ENCODE measurements around the gene RNF4. TPM values are rescaled to one million over a fixed set of nuclear protein-coding genes. Genes with fewer than 3 reads are reported as not detected.

RNF4 gene
- polyA plus RNA-seq, 3 donors = 28.8 to 41.3 (median 37.0) TPM

GRCh38 chr4:2433609-2434350, 35.1 kb upstream of the RNF4 start:
- H3K27ac ChIP-seq (ENCODE audit: low read depth in 1 of 2, low read length in 2 of 2) = no peak overlapping the region
- no peaks in the 10 kb centered on the region for H3K79me2 ChIP-seq (ENCODE audit: insufficient read depth, low read length)
- no peaks in the 10 kb centered on the region for H4K20me1 ChIP-seq (ENCODE audit: insufficient read depth, low read length)
- no peaks in the 10 kb centered on the region for H3K36me3 ChIP-seq (replicated peaks in 1 of 2; ENCODE audit: control insufficient read depth in 1 of 2, insufficient read depth in 2 of 2, low read length in 2 of 2)
- DNase-seq = no peak
- no peaks in the 10 kb centered on the region for H3K4me1 ChIP-seq (ENCODE audit: control insufficient read depth in 1 of 2, insufficient read depth in 2 of 2, low read length in 2 of 2)
- Mint-ChIP-seq H3K9me3 (peaks cover 2 to 23% (median 5%) of the 10 kb centered on the region in 7 donors), H3K27ac (no peak overlapping the region), H3K4me3 (no peak overlapping the region), H3K4me1 (no peaks in the 10 kb centered on the region), H3K27me3 (ENCODE audit: low read depth in 3 of 3) (peaks cover 2 to 14% (median 4%) of the 10 kb centered on the region in 3 donors), H3K36me3 (no peaks in the 10 kb centered on the region)
- no peak overlapping the region for H3K4me3 ChIP-seq (replicated peaks in 1 of 3; ENCODE audit: low read depth in 2 of 3, low read length in 3 of 3)
- no peak overlapping the region for H2AFZ ChIP-seq (ENCODE audit: insufficient read depth, low read depth, low read length, poor library complexity, severe bottlenecking)
- H3K27me3 ChIP-seq (ENCODE audit: control insufficient read depth in 2 of 2, insufficient read depth in 2 of 2, low read length in 2 of 2) = no peaks in the 10 kb centered on the region
- no peak for TF ChIP-seq CTCF (IDR thresholded peaks at IDR 0.05)
- WGBS (ENCODE audit: insufficient coverage) = 90% methylated on average over 29 of the region's 29 CpGs
- H3K4me2 ChIP-seq (replicated peaks; ENCODE audit: extremely low read depth, low read length, poor library complexity, severe bottlenecking) = no peak overlapping the region
- H3K9ac ChIP-seq (ENCODE audit: insufficient read depth, low read length, poor library complexity, severe bottlenecking) = no peak overlapping the region
- peaks cover 0 to 19% of the 10 kb centered on the region in 2 donors for H3K9me3 ChIP-seq (replicated peaks in 1 of 2; ENCODE audit: control insufficient read depth in 1 of 2, insufficient read depth in 1 of 2, low read length in 2 of 2)
- intact Hi-C loops (cut with micrococcal nuclease) = no loop called here

GRCh38 chr4:2434420-2434819, 34.5 kb upstream of the RNF4 start:
- Mint-ChIP-seq H3K27ac (no peak overlapping the region), H3K9me3 (peaks cover 0 to 18% (median 5%) of the 10 kb centered on the region in 7 donors), H3K4me3 (no peak overlapping the region), H3K4me1 (no peaks in the 10 kb centered on the region), H3K27me3 (ENCODE audit: low read depth in 3 of 3) (peaks cover 2 to 14% (median 6%) of the 10 kb centered on the region in 3 donors), H3K36me3 (no peaks in the 10 kb centered on the region)
- H3K4me3 ChIP-seq (replicated peaks in 1 of 3; ENCODE audit: low read depth in 2 of 3, low read length in 3 of 3) = no peak overlapping the region
- no peak for DNase-seq
- no peaks in the 10 kb centered on the region for H3K36me3 ChIP-seq (replicated peaks in 1 of 2; ENCODE audit: control insufficient read depth in 1 of 2, insufficient read depth in 2 of 2, low read length in 2 of 2)
- H3K4me1 ChIP-seq (ENCODE audit: control insufficient read depth in 1 of 2, insufficient read depth in 2 of 2, low read length in 2 of 2) = no peaks in the 10 kb centered on the region
- H3K27ac ChIP-seq (ENCODE audit: low read depth in 1 of 2, low read length in 2 of 2) = no peak overlapping the region
- no peak overlapping the region for H2AFZ ChIP-seq (ENCODE audit: insufficient read depth, low read depth, low read length, poor library complexity, severe bottlenecking)
- no peak overlapping the region for H3K9ac ChIP-seq (ENCODE audit: insufficient read depth, low read length, poor library complexity, severe bottlenecking)
- TF ChIP-seq CTCF (IDR thresholded peaks at IDR 0.05) = no peak
- H3K27me3 ChIP-seq (ENCODE audit: control insufficient read depth in 2 of 2, insufficient read depth in 2 of 2, low read length in 2 of 2) = no peaks in the 10 kb centered on the region
- H3K79me2 ChIP-seq (ENCODE audit: insufficient read depth, low read length) = no peaks in the 10 kb centered on the region
- no peaks in the 10 kb centered on the region for H4K20me1 ChIP-seq (ENCODE audit: insufficient read depth, low read length)
- peaks cover 0 to 17% of the 10 kb centered on the region in 2 donors for H3K9me3 ChIP-seq (replicated peaks in 1 of 2; ENCODE audit: control insufficient read depth in 1 of 2, insufficient read depth in 1 of 2, low read length in 2 of 2)
- no peak overlapping the region for H3K4me2 ChIP-seq (replicated peaks; ENCODE audit: extremely low read depth, low read length, poor library complexity, severe bottlenecking)
- intact Hi-C loops (cut with micrococcal nuclease) = no loop called here
- 81% methylated on average over 9 of the region's 9 CpGs for WGBS (ENCODE audit: insufficient coverage)

All from CD14-positive monocyte (primary cell).